ENCODE results near the gene ANKS1A. TPM values are rescaled to one million over a fixed set of nuclear protein-coding genes. Genes with fewer than 3 reads are reported as not detected.

Gene ANKS1A
- total RNA-seq, 3 donors from 2014 or later (not counting 1 experiment from before 2014, with no cell fraction given) = 10.4 to 11.5 (median 10.9) TPM

GRCh38 chr6:35070111-35070510 lies 181.1 kb downstream of the ANKS1A start:
- Mint-ChIP-seq H3K9me3 (no peaks in the 10 kb centered on the region), H3K4me3 (no peak overlapping the region), H3K27me3 (ENCODE audit: low read depth in 2 of 2) (no peaks in the 10 kb centered on the region), H3K4me1 (peaks cover 0 to 5% of the 10 kb centered on the region in 2 donors), H3K27ac (no peak overlapping the region), H3K36me3 (no peaks in the 10 kb centered on the region)
- no peak for ATAC-seq
- WGBS (ENCODE audit: insufficient coverage) = 86% methylated on average over 2 of the region's 2 CpGs
- no peaks in the 10 kb centered on the region for H3K36me3 ChIP-seq (ENCODE audit: control insufficient read depth, insufficient read depth, low read length)
- no peak overlapping the region for H3K27ac ChIP-seq (ENCODE audit: low read length)
- no peak overlapping the region for H3K4me3 ChIP-seq (ENCODE audit: low read length)
- H3K27me3 ChIP-seq (ENCODE audit: control insufficient read depth, insufficient read depth, low read length) = no peaks in the 10 kb centered on the region
- TF ChIP-seq CTCF (IDR thresholded peaks at IDR 0.05) = no peak
- H3K9me3 ChIP-seq (ENCODE audit: control insufficient read depth, insufficient read depth, low read length) = no peaks in the 10 kb centered on the region
- no peak for DNase-seq
- intact Hi-C loops (cut with micrococcal nuclease) = no loop called here
- no peaks in the 10 kb centered on the region for H3K4me1 ChIP-seq (ENCODE audit: control insufficient read depth, insufficient read depth, low read length)

GRCh38 chr6:35071347-35071994 lies 182.4 kb downstream of the ANKS1A start:
- H3K4me3 ChIP-seq (ENCODE audit: low read length) = no peak overlapping the region
- no peaks in the 10 kb centered on the region for H3K36me3 Mint-ChIP-seq
- no peak overlapping the region for H3K27ac Mint-ChIP-seq
- no peaks in the 10 kb centered on the region for H3K9me3 Mint-ChIP-seq
- no peak for ATAC-seq
- intact Hi-C loops (cut with micrococcal nuclease) = no loop called here
- H3K9me3 ChIP-seq (ENCODE audit: control insufficient read depth, insufficient read depth, low read length) = no peaks in the 10 kb centered on the region
- H3K36me3 ChIP-seq (ENCODE audit: control insufficient read depth, insufficient read depth, low read length) = no peaks in the 10 kb centered on the region
- WGBS (ENCODE audit: insufficient coverage) = 98% methylated on average over 12 of the region's 12 CpGs
- no peaks in the 10 kb centered on the region for H3K4me1 ChIP-seq (ENCODE audit: control insufficient read depth, insufficient read depth, low read length)
- no peak overlapping the region for H3K27ac ChIP-seq (ENCODE audit: low read length)
- H3K27me3 ChIP-seq (ENCODE audit: control insufficient read depth, insufficient read depth, low read length) = no peaks in the 10 kb centered on the region
- no peak for TF ChIP-seq CTCF (IDR thresholded peaks at IDR 0.05)
- peaks cover 0 to 5% of the 10 kb centered on the region in 2 donors for H3K4me1 Mint-ChIP-seq
- no peaks in the 10 kb centered on the region for H3K27me3 Mint-ChIP-seq (ENCODE audit: low read depth in 2 of 2)
- no peak for DNase-seq
- H3K4me3 Mint-ChIP-seq = no peak overlapping the region

GRCh38 chr6:35072051-35072697 lies 183.1 kb downstream of the ANKS1A start:
- intact Hi-C loops (cut with micrococcal nuclease) = no loop called here
- H3K4me1 Mint-ChIP-seq = peaks cover 5 to 10% of the 10 kb centered on the region in 2 donors
- WGBS (ENCODE audit: insufficient coverage) = 88% methylated on average over 15 of the region's 15 CpGs

More at GRCh38 chr6:35072051-35072697, 183.1 kb downstream of the ANKS1A start:
- Histone ChIP-seq H3K36me3 (ENCODE audit: control insufficient read depth, insufficient read depth, low read length) (no peaks in the 10 kb centered on the region), H3K27ac (ENCODE audit: low read length) (no peak overlapping the region), H3K4me1 (ENCODE audit: control insufficient read depth, insufficient read depth, low read length) (no peaks in the 10 kb centered on the region), H3K4me3 (ENCODE audit: low read length) (no peak overlapping the region), H3K27me3 (ENCODE audit: control insufficient read depth, insufficient read depth, low read length) (no peaks in the 10 kb centered on the region), H3K9me3 (ENCODE audit: control insufficient read depth, insufficient read depth, low read length) (no peaks in the 10 kb centered on the region)
- Mint-ChIP-seq H3K27me3 (ENCODE audit: low read depth in 2 of 2) (no peaks in the 10 kb centered on the region), H3K27ac (no peak overlapping the region), H3K36me3 (no peaks in the 10 kb centered on the region), H3K9me3 (no peaks in the 10 kb centered on the region), H3K4me3 (no peak overlapping the region)
- no peak for DNase-seq
- ATAC-seq = no peak
- no peak for TF ChIP-seq CTCF (IDR thresholded peaks at IDR 0.05)

Measured in natural killer cell (primary cell).